HCT116 (cell line): ENCODE data around the gene LRRC47. TPM values are rescaled to one million over a fixed set of nuclear protein-coding genes. Genes with fewer than 3 reads are reported as not detected.

ENCODE experiments used
- ATAC-seq: fragments of 200-7000 bp; cut with Tn5 transposase; 2 replicates; pipeline ENCODE4 v1.9.1; 2020; ENCODE audit warnings: mild to moderate bottlenecking, moderate library complexity
- BruUV-seq: library from RNA; stranded (reverse); fragments of 400-500 nt; replicated peaks from 2 replicates; lab custom pipeline; 2021; lab: Mats Ljungman, UMichigan
- CTCF ChIA-PET: fragments of 300-600 bp; sonication (Branson Sonifier 250); formaldehyde crosslinking; loops from one replicate; lab custom pipeline; 2021; ENCODE audit warnings: antibody characterized with exemption; lab: Charles Lee
- POLR2A ChIA-PET: fragments of 300-600, 350-600 bp; sonication (Branson Sonifier 250); formaldehyde crosslinking; loops from one replicate; lab custom pipeline; 2021; ENCODE audit warnings: antibody characterized with exemption; lab: Charles Lee
- RAD21 ChIA-PET, 2 experiments: fragments of 300-600 bp; sonication (Branson Sonifier 250); formaldehyde crosslinking; loops; one replicate each; lab custom pipeline; 2023; ENCODE audit warnings: low total read pairs in 2 of 2; ENCODE audit not compliant: uncharacterized antibody in 2 of 2, unreplicated experiment in 2 of 2, low non-redundant PET in 1 of 2; lab: Charles Lee
- DNase-seq: peaks from one replicate; pipeline ENCODE4 v3.0.0-alpha.2; 2010; ENCODE audit warnings: low read depth, low spot score
- H2AFZ ChIP-seq: fragments of 200-600 bp; shearing (Covaris generic), sonication (generic); 2 replicates; pipeline ENCODE4 v1.6.1; 2017; ENCODE audit warnings: low read depth, mixed run types, mixed read lengths, antibody characterized with exemption, low read length; ENCODE audit not compliant: poor library complexity, severe bottlenecking
- H3K27ac ChIP-seq: 2 replicates; pipeline ENCODE4 v1.5.1; 2012; ENCODE audit warnings: low read depth, low read length
- H3K27me3 ChIP-seq: fragments of 200-600 bp; sonication (generic); 2 replicates; pipeline ENCODE4 v1.6.1; 2016; ENCODE audit warnings: mixed run types, low read length, mixed read lengths; ENCODE audit not compliant: insufficient read depth
- H3K36me3 ChIP-seq, 2 experiments: fragments of 200-500 bp in 1 of 2; fragments of 200-600 bp in 1 of 2; sonication (Bioruptor generic) in 1 of 2; sonication (generic) in 1 of 2; 2 replicates each; pipeline versions ENCODE4 v1.5.1 to v1.6.1; 2014 to 2016; ENCODE audit warnings: low read length in 2 of 2, inconsistent platforms in 1 of 2, mixed read lengths in 1 of 2, mixed run types in 1 of 2; ENCODE audit not compliant: insufficient read depth in 2 of 2, control insufficient read depth in 1 of 2
- H3K4me1 ChIP-seq, 2 experiments: fragments of 200-600 bp in 1 of 2; sonication (generic) in 1 of 2; 2 replicates each; pipeline versions ENCODE4 v1.5.1 to v1.6.1; 2012 to 2017; ENCODE audit warnings: low read length in 2 of 2, inconsistent platforms in 1 of 2, mild to moderate bottlenecking in 1 of 2, mixed read lengths in 1 of 2, mixed run types in 1 of 2, moderate library complexity in 1 of 2; ENCODE audit not compliant: insufficient read depth in 2 of 2, control insufficient read depth in 1 of 2
- H3K4me2 ChIP-seq: fragments of 200-600 bp; sonication (generic); 2 replicates; pipeline ENCODE4 v1.6.1; 2017; ENCODE audit warnings: mixed run types, low read length, mixed read lengths
- H3K4me3 ChIP-seq, 2 experiments: fragments of 200-600 bp in 1 of 2; sonication (generic) in 1 of 2; replicated peaks in 1 of 2; 2 replicates each; pipeline ENCODE4 v1.5.1; 2011 to 2016; ENCODE audit warnings: low read length in 2 of 2, control low read depth in 1 of 2, low read depth in 1 of 2, mild to moderate bottlenecking in 1 of 2, mixed read lengths in 1 of 2, mixed run types in 1 of 2
- H3K79me2 ChIP-seq: fragments of 200-600 bp; sonication (generic); 2 replicates; pipeline ENCODE4 v1.6.1; 2017; ENCODE audit warnings: mild to moderate bottlenecking, mixed run types, low read length, moderate library complexity, mixed read lengths; ENCODE audit not compliant: insufficient read depth
- H3K9ac ChIP-seq: fragments of 200-600 bp; sonication (generic); 2 replicates; pipeline ENCODE4 v1.6.1; 2016; ENCODE audit warnings: low read length, mixed read lengths
- H3K9me2 ChIP-seq: fragments of 200-600 bp; sonication (generic), shearing (Covaris generic); 2 replicates; pipeline ENCODE4 v1.6.1; 2017; ENCODE audit warnings: mixed run types, mild to moderate bottlenecking, moderate library complexity; ENCODE audit not compliant: insufficient read depth
- H3K9me3 ChIP-seq, 2 experiments: fragments of 200-500 bp in 1 of 2; fragments of 200-600 bp in 1 of 2; sonication (Bioruptor generic) in 1 of 2; sonication (generic) in 1 of 2; 2 replicates each; pipeline ENCODE4 v1.6.1; 2014 to 2017; ENCODE audit warnings: low read length in 2 of 2, mixed read lengths in 2 of 2, inconsistent platforms in 1 of 2, low read depth in 1 of 2, mild to moderate bottlenecking in 1 of 2, mixed run types in 1 of 2, moderate library complexity in 1 of 2; ENCODE audit not compliant: control insufficient read depth in 1 of 2, insufficient read depth in 1 of 2
- H4K20me1 ChIP-seq: fragments of 200-600 bp; sonication (generic), shearing (Covaris generic); 2 replicates; pipeline ENCODE4 v1.6.1; 2017; ENCODE audit warnings: mixed run types, mild to moderate bottlenecking, moderate library complexity; ENCODE audit not compliant: insufficient read depth
- CEBPB ChIP-seq: IDR thresholded peaks from 2 replicates; pipeline ENCODE4 v1.6.1; 2012; ENCODE audit warnings: low read depth
- ELF1 ChIP-seq: IDR thresholded peaks from 2 replicates; pipeline ENCODE4 v1.6.1; 2012; ENCODE audit warnings: low read depth, borderline replicate concordance
- POLR2AphosphoS5 ChIP-seq: IDR thresholded peaks from 2 replicates; pipeline ENCODE4 v1.6.1; 2011; ENCODE audit warnings: mild to moderate bottlenecking, low read depth, low read length, moderate library complexity
- RAD21 ChIP-seq: IDR thresholded peaks from 2 replicates; pipeline ENCODE4 v1.6.1; 2012; ENCODE audit warnings: low read depth, mild to moderate bottlenecking
- SP1 ChIP-seq: IDR thresholded peaks from 2 replicates; pipeline ENCODE4 v1.6.1; 2012; ENCODE audit warnings: low read depth
- TCF7L2 ChIP-seq: IDR thresholded peaks from 2 replicates; pipeline ENCODE4 v1.7.0; 2011; ENCODE audit warnings: borderline replicate concordance, inconsistent platforms; ENCODE audit not compliant: insufficient read depth, insufficient read length; ENCODE audit errors: extremely low read depth
- YY1 ChIP-seq: IDR thresholded peaks from 2 replicates; pipeline ENCODE4 v1.6.1; 2011; ENCODE audit warnings: low read length, low read depth, moderate library complexity, mild to moderate bottlenecking; ENCODE audit not compliant: insufficient replicate concordance; ENCODE audit errors: extremely low read depth
- ZNF274 ChIP-seq: fragments of 200-500 bp; sonication (Bioruptor generic); IDR thresholded peaks from 2 replicates; pipeline ENCODE4 v1.6.1; 2014; ENCODE audit warnings: mild to moderate bottlenecking, low read depth, low read length, inconsistent platforms
- intact Hi-C: fragments of 100-400 bp; cut with micrococcal nuclease; formaldehyde crosslinking; loops from 2 replicates; pipeline ENCODE4 v1.10.0; 2022
- total RNA-seq: library from RNA; stranded (reverse); gene quantifications from one replicate; pipeline ENCODE4 v1.2.1, GENCODE V29; 2021; ENCODE audit not compliant: unreplicated experiment
- TF ChIP-seq, protein P1 (sequence below): IDR thresholded peaks from 2 replicates; pipeline ENCODE4 v1.6.1; 2012
- TF ChIP-seq, protein P2 (sequence below): IDR thresholded peaks from 2 replicates; pipeline ENCODE4 v1.6.1; 2012
- TF ChIP-seq, protein P3 (sequence below), 3 experiments: fragments of 200-600 bp in 1 of 3; sonication (generic) in 1 of 3; IDR thresholded peaks in 2 of 3; conservative IDR thresholded peaks in 1 of 3; 2 replicates each; pipeline ENCODE4 v1.5.1; 2012 to 2017; ENCODE audit warnings: low read depth in 2 of 3, low read length in 2 of 3, antibody characterized with exemption in 1 of 3, borderline replicate concordance in 1 of 3, control low read depth in 1 of 3, mild to moderate bottlenecking in 1 of 3, mixed read lengths in 1 of 3, mixed run types in 1 of 3, moderate library complexity in 1 of 3; ENCODE audit not compliant: insufficient read depth in 1 of 3

Gene LRRC47
- total RNA-seq, 1 experiment from 2014 or later, result 48.0 TPM

DNA sequence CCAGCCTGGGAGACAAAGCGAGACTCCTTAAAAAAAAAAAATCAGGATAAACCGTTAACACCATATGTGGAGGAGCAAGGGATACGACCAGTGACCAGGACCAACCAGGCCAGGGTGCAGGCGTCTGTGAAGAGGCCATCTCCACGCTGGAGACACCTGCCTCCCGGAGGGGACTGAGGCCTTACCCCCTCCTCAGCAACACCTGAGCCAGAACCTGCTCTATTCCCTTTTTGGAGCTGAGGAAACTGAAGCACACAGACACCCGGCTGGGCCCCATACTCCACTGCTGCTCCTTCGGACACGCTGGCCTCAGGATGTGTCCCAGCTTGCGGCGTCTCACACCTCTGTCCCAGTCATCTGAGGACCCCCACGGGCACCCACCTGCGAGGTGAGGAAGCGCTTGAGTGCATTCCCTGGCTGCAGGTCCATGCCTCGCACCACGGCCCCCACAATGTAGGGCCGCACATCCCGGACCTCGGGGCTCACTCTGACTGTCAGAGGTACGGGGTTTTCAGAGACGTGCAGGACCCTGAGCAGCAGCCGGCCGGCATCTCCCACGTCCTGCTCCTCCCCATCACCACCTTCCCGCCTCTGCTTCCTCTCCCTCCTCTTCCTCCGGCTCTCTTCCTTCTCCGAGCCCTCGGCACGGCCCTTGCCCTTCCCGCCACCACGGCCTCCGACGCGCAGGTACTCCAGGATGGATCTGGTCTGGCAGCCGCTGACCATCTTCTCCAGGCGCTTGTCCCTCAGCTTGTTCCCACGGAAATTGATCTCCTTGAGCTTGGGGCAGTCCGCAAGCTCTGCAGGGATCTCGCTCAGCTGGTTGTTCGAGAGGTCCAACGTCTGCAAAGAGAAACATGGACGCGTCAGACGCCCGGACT is 9.6 kb downstream of the LRRC47 start:
- Histone ChIP-seq H4K20me1 (no peaks in the 10 kb centered on the region), H3K9me2 (no peaks in the 10 kb centered on the region), H3K4me2 (no peak overlapping the region), H3K36me3 (peaks cover 16 to 24% of the 10 kb centered on the region in 2 experiments; a peak in 3 of 4 replicates), H2AFZ (no peak overlapping the region), H3K9me3 (no peaks in the 10 kb centered on the region), H3K4me1 (no peaks in the 10 kb centered on the region), H3K4me3 (no peak overlapping the region), H3K9ac (no peak overlapping the region), H3K79me2 (peaks cover 38% of the 10 kb centered on the region), H3K27ac (no peak overlapping the region), H3K27me3 (no peaks in the 10 kb centered on the region)
- DNase-seq (no peak), ATAC-seq (no peak)
- POLR2A ChIA-PET, result no interaction called here
- no peak for TF ChIP-seq ELF1
- no peak for TF ChIP-seq YY1
- TF ChIP-seq, protein P1, sequence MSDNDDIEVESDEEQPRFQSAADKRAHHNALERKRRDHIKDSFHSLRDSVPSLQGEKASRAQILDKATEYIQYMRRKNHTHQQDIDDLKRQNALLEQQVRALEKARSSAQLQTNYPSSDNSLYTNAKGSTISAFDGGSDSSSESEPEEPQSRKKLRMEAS, result no peak
- no peak for TF ChIP-seq ZNF274
- CTCF ChIA-PET, result no interaction called here
- no TSS peak for BruUV-seq
- RAD21 ChIA-PET, result interaction anchor here in 1 of 2 experiments (0.7 kb wide), 1 partner anchor 1499 kb away, joined by 3 read pairs; no protein-coding TSS in a partner anchor
- intact Hi-C loops, result no loop called here

DNA sequence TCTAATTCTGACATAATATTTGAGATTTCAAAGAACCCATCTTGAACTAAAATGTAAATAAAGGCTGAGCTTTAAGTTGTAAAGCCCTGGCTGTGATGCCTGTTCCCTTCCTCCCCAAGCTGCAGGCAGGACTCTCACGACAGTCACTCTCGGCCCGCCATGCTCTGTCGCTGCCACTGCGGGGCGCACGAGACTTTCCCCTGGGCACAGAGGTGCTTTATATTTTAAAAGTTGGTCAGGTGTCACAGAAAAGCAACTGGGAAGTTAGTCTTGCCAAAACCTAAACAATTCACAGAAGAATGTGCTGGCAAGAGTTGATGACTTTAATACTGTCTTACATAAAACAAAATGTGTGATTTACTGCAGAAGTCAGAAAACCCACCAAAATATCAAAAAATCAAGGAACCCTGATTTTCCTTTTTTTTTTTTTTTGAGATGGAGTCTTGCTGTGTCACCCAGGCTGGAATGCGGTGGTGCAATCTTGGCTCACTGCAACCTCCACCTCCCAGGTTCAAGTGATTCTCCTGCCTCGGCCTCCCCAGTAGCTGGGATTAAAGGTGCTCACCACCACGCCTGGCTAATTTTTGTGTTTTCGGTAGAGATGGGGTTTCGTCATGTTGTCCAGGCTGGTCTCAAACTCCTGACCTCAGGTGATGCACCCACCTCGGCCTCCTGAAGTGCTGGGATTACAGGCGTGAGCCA is 10.7 kb downstream of the LRRC47 start:
- H3K9ac ChIP-seq, result no peak overlapping the region
- peaks cover 18 to 34% of the 10 kb centered on the region in 2 experiments; a peak in 3 of 4 replicates for H3K36me3 ChIP-seq
- BruUV-seq, result no TSS peak
- H4K20me1 ChIP-seq, result no peaks in the 10 kb centered on the region
- CTCF ChIA-PET, result interaction anchor here (1.1 to 1.9 kb wide), 3 partner anchors 10 to 332 kb away, joined by 3 to 9 read pairs (median 3); partner anchors contain the start of gene LRRC47
- no peak overlapping the region for H2AFZ ChIP-seq
- no peaks in the 10 kb centered on the region for H3K27me3 ChIP-seq
- H3K9me3 ChIP-seq, result no peaks in the 10 kb centered on the region
- H3K4me3 ChIP-seq, result no peak overlapping the region
- no peak overlapping the region for H3K4me2 ChIP-seq
- intact Hi-C loops, result loop anchor here (2.0 kb wide), 1 partner anchor 15 kb away; no protein-coding TSS in a partner anchor
- POLR2A ChIA-PET, result no interaction called here
- no peak for TF ChIP-seq POLR2AphosphoS5
- no peak for TF ChIP-seq TCF7L2
- TF ChIP-seq SP1, result no peak
- TF ChIP-seq, protein P2, sequence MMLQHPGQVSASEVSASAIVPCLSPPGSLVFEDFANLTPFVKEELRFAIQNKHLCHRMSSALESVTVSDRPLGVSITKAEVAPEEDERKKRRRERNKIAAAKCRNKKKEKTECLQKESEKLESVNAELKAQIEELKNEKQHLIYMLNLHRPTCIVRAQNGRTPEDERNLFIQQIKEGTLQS, result no peak
- TF ChIP-seq ELF1, result no peak
- TF ChIP-seq, protein P3, sequence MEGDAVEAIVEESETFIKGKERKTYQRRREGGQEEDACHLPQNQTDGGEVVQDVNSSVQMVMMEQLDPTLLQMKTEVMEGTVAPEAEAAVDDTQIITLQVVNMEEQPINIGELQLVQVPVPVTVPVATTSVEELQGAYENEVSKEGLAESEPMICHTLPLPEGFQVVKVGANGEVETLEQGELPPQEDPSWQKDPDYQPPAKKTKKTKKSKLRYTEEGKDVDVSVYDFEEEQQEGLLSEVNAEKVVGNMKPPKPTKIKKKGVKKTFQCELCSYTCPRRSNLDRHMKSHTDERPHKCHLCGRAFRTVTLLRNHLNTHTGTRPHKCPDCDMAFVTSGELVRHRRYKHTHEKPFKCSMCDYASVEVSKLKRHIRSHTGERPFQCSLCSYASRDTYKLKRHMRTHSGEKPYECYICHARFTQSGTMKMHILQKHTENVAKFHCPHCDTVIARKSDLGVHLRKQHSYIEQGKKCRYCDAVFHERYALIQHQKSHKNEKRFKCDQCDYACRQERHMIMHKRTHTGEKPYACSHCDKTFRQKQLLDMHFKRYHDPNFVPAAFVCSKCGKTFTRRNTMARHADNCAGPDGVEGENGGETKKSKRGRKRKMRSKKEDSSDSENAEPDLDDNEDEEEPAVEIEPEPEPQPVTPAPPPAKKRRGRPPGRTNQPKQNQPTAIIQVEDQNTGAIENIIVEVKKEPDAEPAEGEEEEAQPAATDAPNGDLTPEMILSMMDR (IDR thresholded peaks at IDR 0.05 in 2 of 3, conservative IDR thresholded peaks at IDR 0.05 in 1 of 3; ENCODE audit: borderline replicate concordance in 1 of 3, insufficient read depth in 1 of 3, low read depth in 2 of 3, low read length in 2 of 3), result peak; percentile 53 to 70 (median 69); a peak in 5 of 6 replicates
- TF ChIP-seq CEBPB, result no peak
- peak; percentile 67 for TF ChIP-seq RAD21
- TF ChIP-seq, all 23 proteins: peak for 2
- H3K79me2 ChIP-seq, result peaks cover 29% of the 10 kb centered on the region
- no peak overlapping the region; the same call in 1 of the 2 replicates for H3K27ac ChIP-seq
- ATAC-seq (peak; percentile 84), DNase-seq (no peak)
- no peaks in the 10 kb centered on the region for H3K9me2 ChIP-seq
- no peaks in the 10 kb centered on the region for H3K4me1 ChIP-seq
- RAD21 ChIA-PET, result interaction anchor here in 1 of 2 experiments (0.7 kb wide), 1 partner anchor 1500 kb away, joined by 3 read pairs; no protein-coding TSS in a partner anchor
